ENCODE data around the gene BCAS1.

DNA sequence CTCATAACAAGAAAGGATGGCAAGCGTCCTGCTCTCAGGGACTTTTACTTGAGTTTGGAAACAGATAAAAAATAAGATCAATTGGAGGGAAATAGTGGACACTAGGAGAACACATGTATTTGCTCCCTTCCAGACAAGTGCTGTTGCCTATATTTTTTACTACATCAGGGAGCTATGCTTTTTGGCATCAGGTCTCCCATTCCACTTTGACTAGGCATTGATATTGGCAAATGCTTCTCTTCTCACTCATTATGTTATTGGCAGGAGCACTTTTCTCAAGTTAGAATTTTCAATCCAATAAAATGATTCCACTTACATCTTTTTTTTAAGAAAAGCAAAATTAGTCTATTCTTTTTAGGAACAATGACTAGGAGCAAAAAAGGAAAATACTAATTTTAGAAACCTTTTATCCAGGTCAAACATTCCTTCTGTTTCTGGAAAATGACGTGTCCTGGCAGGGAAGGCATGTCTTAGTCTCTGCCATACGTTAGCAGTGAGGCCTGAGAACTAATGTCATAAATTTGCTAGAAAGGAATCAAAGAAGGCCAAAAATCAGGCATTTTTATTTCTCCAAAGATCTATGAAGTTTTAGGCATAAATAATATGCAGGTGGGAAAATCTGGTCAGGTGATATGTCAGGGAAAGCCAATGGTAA, 21.4 kb downstream of the BCAS1 start:
- TF ChIP-seq, protein P1, sequence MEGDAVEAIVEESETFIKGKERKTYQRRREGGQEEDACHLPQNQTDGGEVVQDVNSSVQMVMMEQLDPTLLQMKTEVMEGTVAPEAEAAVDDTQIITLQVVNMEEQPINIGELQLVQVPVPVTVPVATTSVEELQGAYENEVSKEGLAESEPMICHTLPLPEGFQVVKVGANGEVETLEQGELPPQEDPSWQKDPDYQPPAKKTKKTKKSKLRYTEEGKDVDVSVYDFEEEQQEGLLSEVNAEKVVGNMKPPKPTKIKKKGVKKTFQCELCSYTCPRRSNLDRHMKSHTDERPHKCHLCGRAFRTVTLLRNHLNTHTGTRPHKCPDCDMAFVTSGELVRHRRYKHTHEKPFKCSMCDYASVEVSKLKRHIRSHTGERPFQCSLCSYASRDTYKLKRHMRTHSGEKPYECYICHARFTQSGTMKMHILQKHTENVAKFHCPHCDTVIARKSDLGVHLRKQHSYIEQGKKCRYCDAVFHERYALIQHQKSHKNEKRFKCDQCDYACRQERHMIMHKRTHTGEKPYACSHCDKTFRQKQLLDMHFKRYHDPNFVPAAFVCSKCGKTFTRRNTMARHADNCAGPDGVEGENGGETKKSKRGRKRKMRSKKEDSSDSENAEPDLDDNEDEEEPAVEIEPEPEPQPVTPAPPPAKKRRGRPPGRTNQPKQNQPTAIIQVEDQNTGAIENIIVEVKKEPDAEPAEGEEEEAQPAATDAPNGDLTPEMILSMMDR (IDR thresholded peaks at IDR 0.05 in 4 of 5, conservative IDR thresholded peaks at IDR 0.05 in 1 of 5) = no peak
- no peak for TF ChIP-seq POLR2A (IDR thresholded peaks at IDR 0.05)
